ENCODE measurements around the gene CPN2.
A peak's percentile ranks its signal among the peaks of the same experiment; 100 is the strongest.

The CPN2 gene

GRCh38 chr3:194330579-194330978 is 20.5 kb downstream of the CPN2 start:
- DNase-seq (ENCODE audit: low read depth), result peak; percentile 82
- H3K4me3 ChIP-seq (ENCODE audit: low read length), result no peak overlapping the region
- TF ChIP-seq, protein P1, sequence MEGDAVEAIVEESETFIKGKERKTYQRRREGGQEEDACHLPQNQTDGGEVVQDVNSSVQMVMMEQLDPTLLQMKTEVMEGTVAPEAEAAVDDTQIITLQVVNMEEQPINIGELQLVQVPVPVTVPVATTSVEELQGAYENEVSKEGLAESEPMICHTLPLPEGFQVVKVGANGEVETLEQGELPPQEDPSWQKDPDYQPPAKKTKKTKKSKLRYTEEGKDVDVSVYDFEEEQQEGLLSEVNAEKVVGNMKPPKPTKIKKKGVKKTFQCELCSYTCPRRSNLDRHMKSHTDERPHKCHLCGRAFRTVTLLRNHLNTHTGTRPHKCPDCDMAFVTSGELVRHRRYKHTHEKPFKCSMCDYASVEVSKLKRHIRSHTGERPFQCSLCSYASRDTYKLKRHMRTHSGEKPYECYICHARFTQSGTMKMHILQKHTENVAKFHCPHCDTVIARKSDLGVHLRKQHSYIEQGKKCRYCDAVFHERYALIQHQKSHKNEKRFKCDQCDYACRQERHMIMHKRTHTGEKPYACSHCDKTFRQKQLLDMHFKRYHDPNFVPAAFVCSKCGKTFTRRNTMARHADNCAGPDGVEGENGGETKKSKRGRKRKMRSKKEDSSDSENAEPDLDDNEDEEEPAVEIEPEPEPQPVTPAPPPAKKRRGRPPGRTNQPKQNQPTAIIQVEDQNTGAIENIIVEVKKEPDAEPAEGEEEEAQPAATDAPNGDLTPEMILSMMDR (conservative IDR thresholded peaks at IDR 0.05; ENCODE audit: low read length), result no peak

- no peak overlapping the region for H3K4me3 ChIP-seq (ENCODE audit: low read length)
- no peak for DNase-seq (ENCODE audit: low read depth)
- TF ChIP-seq, protein P1 (conservative IDR thresholded peaks at IDR 0.05; ENCODE audit: low read length), result no peak
Measured at GRCh38 chr3:194330160-194330559, 21.0 kb downstream of the CPN2 start.

GRCh38 chr3:194329583-194329965 is 21.6 kb downstream of the CPN2 start:
- DNase-seq (ENCODE audit: low read depth), result no peak
- no peak overlapping the region for H3K4me3 ChIP-seq (ENCODE audit: low read length)
- TF ChIP-seq, protein P1 (conservative IDR thresholded peaks at IDR 0.05; ENCODE audit: low read length), result no peak

DNA sequence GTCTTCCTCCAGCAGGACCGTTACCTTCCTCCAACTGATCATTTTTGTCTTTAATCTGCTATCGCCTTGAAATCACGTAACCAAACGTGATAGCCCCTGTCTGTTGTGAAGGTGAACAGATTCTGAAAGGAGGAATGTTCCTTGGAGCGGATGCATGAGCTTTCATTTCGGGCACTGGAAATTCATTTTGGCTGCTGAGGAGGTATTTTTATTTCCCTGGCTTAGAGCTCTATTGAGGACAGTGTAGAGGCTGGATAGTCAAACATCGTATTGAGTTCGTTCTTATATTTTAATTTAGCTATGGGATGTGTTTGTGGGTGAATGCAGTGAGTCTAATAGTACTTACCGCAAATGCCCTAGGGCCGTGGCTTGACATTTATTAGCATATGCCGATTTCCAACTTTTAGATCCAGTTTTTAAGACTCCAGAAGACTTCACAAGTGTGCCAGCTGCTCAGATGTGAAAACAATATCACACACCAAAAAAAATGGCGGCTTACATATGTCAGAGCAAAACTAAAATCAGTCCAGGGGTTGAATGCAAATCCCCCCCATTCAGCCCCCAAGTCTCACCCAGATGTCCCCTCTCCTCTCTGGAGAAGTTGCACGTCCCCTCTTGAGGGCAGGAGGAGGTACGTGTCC is 22.1 kb downstream of the CPN2 start:
- H3K4me3 ChIP-seq (ENCODE audit: low read length), result no peak overlapping the region
- no peak for DNase-seq (ENCODE audit: low read depth)
- TF ChIP-seq, protein P1 (conservative IDR thresholded peaks at IDR 0.05; ENCODE audit: low read length), result no peak

DNA sequence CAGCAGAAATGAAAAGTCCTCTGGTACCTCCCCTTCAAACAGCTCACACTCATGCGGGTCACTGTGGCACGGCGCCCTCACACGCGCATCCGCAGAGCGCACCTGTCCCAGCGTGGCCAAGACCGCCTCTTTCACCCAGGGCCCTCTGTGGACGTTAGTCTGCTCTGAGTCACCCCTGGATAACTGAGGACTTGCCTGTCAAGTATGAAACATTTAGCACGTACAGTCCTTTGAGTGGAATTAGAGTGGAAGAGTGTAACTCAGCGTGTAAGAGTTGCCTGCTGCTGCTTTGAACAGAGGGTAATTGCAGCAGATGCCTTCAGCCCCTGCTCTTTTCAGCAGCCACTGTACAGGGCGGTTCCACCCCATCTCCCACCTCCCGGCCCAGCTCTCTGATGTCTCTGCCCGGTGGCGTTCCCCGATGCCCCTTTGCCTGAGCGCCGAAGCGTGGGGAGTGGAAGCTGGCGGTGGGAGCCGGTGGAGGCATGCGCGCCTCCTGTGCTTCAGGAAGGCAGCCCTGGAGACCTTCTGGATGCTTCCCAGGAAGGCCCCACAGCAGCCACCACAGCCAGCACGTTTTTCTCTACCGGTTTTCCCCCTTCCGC is 23.0 kb downstream of the CPN2 start:
- TF ChIP-seq, protein P1 (conservative IDR thresholded peaks at IDR 0.05; ENCODE audit: low read length), result no peak
- peak; percentile 56 for DNase-seq (ENCODE audit: low read depth)
- no peak overlapping the region for H3K4me3 ChIP-seq (ENCODE audit: low read length)

DNA sequence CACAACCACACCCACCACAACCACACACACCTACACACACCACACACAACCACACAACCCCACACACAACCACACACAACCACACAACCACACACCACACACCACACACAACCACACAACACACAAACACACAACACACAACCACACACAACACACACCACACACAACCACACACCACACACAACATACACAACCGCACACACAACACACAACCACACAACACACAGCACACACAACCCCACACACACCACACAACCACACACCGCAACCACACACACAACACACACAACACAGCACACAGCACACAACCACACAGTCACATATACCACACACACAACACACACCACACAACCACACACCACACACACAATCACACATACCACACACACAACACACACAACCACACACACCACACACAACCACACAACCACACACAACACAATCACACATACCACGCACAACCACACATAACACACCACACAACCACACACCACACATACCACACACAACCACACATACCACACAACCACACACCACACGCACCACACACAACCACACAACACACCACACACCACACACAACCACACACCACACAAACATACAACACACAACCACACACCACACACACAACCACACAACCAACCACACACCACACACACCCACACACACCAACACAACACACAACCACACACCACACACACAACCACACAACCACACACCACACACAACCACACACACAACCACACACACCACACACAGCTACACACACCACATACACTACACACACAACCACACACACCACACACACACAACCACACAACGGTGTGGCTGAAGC is 23.7 kb downstream of the CPN2 start:
- DNase-seq (ENCODE audit: low read depth), result peak; percentile 48
- TF ChIP-seq, protein P1 (conservative IDR thresholded peaks at IDR 0.05; ENCODE audit: low read length), result no peak
- no peak overlapping the region for H3K4me3 ChIP-seq (ENCODE audit: low read length)

DNA sequence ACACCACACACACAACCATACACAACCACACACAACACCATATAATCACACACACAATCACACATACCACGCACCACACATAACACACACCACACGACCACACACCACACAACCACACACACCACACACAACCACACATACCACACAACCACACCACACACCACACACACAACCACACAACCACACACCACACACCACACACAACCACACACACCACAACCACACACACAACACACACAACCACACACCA is 24.2 kb downstream of the CPN2 start:
- no peak overlapping the region for H3K4me3 ChIP-seq (ENCODE audit: low read length)
- TF ChIP-seq, protein P1 (conservative IDR thresholded peaks at IDR 0.05; ENCODE audit: low read length), result no peak
- DNase-seq (ENCODE audit: low read depth), result peak; percentile 51
